Astrocyte of the cerebellum (primary cell): ENCODE results near the gene PAQR4.

Experiments
- DNase-seq: peaks from one replicate; pipeline ENCODE4 v3.0.0-alpha.2; 2011; ENCODE audit warnings: low read depth
- H3K4me3 ChIP-seq: 2 replicates; pipeline ENCODE4 v1.5.1; 2011; ENCODE audit warnings: mild to moderate bottlenecking, low read depth, low read length, moderate library complexity
- in situ Hi-C: cut with HindIII; loops from 2 replicates; pipeline ENCODE4 v1.10.0; 2017; ENCODE audit warnings: low sequenced_read_pairs
- TF ChIP-seq, protein P1 (sequence below): IDR thresholded peaks from 2 replicates; pipeline ENCODE4 v1.5.1; 2012; ENCODE audit warnings: low read length, low read depth, moderate library complexity, mild to moderate bottlenecking; ENCODE audit errors: missing control alignments

The PAQR4 gene

DNA sequence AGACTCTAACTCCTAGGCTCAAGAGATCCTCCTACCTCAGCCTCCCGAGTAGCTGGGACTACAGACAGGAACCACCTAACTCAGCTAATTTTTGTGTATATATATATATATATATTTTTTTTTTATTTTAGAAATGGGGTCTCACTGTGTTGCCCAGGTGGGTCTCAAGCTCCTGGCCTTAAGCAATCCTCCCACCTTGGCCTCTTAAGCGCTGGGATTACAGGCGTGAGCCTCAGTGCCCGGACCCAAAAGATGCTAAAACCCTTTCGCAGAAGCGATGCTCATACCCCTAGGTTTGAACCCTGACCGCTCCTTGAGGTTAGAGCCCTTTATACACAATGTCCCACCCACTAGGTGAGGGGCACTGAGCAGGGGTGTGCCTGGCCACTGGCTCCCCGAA, 41.4 kb downstream of the PAQR4 start:
- TF ChIP-seq, protein P1, sequence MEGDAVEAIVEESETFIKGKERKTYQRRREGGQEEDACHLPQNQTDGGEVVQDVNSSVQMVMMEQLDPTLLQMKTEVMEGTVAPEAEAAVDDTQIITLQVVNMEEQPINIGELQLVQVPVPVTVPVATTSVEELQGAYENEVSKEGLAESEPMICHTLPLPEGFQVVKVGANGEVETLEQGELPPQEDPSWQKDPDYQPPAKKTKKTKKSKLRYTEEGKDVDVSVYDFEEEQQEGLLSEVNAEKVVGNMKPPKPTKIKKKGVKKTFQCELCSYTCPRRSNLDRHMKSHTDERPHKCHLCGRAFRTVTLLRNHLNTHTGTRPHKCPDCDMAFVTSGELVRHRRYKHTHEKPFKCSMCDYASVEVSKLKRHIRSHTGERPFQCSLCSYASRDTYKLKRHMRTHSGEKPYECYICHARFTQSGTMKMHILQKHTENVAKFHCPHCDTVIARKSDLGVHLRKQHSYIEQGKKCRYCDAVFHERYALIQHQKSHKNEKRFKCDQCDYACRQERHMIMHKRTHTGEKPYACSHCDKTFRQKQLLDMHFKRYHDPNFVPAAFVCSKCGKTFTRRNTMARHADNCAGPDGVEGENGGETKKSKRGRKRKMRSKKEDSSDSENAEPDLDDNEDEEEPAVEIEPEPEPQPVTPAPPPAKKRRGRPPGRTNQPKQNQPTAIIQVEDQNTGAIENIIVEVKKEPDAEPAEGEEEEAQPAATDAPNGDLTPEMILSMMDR: no peak
- in situ Hi-C loops: no loop called here
- H3K4me3 ChIP-seq: no peak overlapping the region
- no peak for DNase-seq

DNA sequence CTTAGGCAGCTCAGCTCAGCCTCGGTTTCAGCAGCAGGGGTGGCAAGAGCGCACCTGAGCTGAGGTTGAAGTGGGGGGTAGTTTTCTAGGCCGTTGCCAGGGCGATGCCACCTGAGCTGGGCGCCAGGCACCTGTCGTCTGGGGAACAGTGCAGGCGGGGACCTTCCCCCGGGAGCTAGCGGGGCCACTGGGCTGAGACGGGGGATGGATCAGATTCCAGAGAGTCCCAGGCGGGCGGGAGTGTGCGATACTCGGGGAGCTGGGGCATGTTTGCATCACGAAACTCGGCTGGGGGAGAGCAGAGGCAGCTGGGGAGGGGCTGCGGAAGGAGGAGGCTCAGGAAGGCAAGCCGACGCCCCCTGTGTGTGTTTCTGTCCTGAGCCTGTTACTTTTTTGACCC, 43.1 kb downstream of the PAQR4 start:
- no peak for DNase-seq
- TF ChIP-seq, protein P1: no peak
- no peak overlapping the region for H3K4me3 ChIP-seq
- in situ Hi-C loops: no loop called here

DNA sequence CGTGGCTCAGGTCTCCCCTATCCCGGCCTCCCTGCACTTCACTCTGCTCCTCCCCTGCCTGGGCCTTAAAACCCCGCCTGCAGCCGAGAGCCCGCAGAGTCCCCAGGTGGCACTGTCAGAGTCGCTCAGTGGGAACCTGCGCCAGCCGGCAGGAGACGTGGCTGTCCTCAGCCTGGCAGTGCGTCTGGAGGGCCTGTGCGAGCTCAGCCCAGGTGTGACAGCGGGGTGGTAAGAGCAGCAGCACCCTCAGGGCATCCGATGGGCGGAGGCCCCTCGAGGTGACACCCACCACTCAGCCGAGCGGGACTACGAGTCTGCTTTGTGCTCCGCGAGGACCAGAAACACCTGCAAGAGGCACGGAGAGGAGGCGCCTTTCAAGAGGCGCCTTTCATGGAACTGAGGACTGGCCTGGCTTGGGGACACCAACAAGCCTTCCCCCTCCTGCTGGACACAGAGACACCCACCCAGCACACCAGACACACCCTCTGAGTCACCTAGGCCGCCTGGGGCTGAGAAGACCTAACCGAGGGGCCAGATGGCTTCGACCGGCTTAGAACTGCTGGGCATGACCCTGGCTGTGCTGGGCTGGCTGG, 43.8 kb downstream of the PAQR4 start, which contains the start of gene CLDN9:
Gene CLDN9 (plus strand): TSS at position 96 of the 593 bp plus-strand sequence. CDS start 440 bp downstream, at position 536.
- H3K4me3 ChIP-seq: no peak within 1 kb of the TSS
- TF ChIP-seq, protein P1: no peak
- in situ Hi-C loops: no loop called here
- no peak for DNase-seq

DNA sequence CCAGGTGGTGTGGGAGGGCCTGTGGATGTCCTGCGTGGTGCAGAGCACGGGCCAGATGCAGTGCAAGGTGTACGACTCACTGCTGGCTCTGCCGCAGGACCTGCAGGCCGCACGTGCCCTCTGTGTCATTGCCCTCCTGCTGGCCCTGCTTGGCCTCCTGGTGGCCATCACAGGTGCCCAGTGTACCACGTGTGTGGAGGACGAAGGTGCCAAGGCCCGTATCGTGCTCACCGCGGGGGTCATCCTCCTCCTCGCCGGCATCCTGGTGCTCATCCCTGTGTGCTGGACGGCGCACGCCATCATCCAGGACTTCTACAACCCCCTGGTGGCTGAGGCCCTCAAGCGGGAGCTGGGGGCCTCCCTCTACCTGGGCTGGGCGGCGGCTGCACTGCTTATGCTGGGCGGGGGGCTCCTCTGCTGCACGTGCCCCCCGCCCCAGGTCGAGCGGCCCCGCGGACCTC, 44.4 kb downstream of the PAQR4 start:
- H3K4me3 ChIP-seq: no peak overlapping the region
- no peak for DNase-seq
- in situ Hi-C loops: no loop called here
- TF ChIP-seq, protein P1: no peak

DNA sequence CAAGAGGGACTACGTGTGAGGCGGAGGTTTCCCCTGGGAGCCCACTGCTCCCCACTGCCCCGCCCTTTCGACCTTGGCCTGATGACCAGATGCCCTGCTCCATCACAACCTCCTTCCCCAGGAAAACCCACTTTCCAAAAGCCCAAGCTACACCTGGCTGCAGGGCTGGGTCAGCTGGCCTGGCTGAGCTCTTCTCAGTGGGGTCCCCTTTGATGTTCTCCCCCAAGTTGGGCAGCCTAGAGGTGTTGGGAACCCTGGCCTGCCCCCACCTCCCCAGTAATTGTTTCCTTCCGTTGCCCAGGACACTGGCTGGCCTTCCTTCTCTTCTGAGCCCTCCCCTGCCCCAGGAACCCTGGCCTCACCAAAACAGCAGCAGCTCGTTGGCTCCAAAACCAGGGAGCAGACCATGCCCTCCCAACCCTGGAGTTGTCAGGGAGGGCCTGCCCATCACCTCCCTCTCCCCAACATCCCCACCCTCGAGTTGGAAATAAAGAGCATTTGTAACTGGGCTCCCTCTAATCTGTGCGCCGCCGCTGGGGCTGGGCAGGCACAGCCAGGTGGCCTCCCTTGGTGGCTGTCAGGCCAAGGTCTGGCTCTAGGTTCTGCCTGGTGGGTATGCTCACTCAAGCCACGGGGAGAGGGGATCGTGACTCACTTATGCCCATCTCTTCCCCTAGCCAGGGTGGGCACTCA, 45.0 kb downstream of the PAQR4 start:
- DNase-seq: no peak
- TF ChIP-seq, protein P1: no peak
- H3K4me3 ChIP-seq: no peak overlapping the region
- in situ Hi-C loops: no loop called here

DNA sequence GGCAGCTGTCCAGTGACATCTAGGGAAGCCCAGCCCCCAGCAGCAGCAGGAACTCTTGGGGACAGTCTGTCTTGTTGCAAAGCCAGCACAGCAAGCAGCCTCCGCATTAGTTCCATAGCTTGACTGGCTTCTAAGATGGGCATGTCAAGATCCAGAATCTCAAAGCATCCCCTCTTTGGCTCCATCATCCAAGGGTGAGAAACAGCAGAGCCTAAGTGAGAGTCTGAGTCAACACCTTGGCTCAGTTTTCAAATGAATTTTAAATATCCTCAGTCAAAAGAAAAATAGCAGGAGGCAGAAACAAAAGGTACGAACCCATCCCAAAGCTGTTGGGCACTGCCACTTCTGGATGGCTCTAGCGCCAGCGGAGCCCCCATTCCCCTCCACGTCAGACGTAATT, 45.8 kb downstream of the PAQR4 start:
- no peak overlapping the region for H3K4me3 ChIP-seq
- in situ Hi-C loops: no loop called here
- TF ChIP-seq, protein P1: no peak
- no peak for DNase-seq
